Body of pancreas (tissue), 4 donors: ENCODE data around the gene CKB.

Experiments
- POLR2A ChIP-seq, 3 donors: fragments of 450-650 bp; IDR thresholded peaks; one replicate each; pipeline ENCODE4 v1.6.1; 2016; ENCODE audit warnings: antibody characterized with exemption in 3 of 3, mild to moderate bottlenecking in 2 of 3
- TF ChIP-seq, protein P1 (sequence below), 7 experiments: fragments of 450-650 bp in 4 of 7; fragments of 200-600 bp in 3 of 7; sonication (generic) in 3 of 7; IDR thresholded peaks; one replicate each; pipeline ENCODE4 v1.5.1; 2016 to 2019; ENCODE audit warnings: antibody characterized with exemption in 7 of 7

GRCh38 chr14:103509864-103510723 lies 12.5 kb downstream of the CKB start:
- TF ChIP-seq, protein P1, sequence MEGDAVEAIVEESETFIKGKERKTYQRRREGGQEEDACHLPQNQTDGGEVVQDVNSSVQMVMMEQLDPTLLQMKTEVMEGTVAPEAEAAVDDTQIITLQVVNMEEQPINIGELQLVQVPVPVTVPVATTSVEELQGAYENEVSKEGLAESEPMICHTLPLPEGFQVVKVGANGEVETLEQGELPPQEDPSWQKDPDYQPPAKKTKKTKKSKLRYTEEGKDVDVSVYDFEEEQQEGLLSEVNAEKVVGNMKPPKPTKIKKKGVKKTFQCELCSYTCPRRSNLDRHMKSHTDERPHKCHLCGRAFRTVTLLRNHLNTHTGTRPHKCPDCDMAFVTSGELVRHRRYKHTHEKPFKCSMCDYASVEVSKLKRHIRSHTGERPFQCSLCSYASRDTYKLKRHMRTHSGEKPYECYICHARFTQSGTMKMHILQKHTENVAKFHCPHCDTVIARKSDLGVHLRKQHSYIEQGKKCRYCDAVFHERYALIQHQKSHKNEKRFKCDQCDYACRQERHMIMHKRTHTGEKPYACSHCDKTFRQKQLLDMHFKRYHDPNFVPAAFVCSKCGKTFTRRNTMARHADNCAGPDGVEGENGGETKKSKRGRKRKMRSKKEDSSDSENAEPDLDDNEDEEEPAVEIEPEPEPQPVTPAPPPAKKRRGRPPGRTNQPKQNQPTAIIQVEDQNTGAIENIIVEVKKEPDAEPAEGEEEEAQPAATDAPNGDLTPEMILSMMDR (IDR thresholded peaks at IDR 0.05) = no peak
- no peak for TF ChIP-seq POLR2A (IDR thresholded peaks at IDR 0.05)
